Transverse colon (tissue), 3 donors: ENCODE measurements around the gene DLG2.

ENCODE experiments used
- EP300 ChIP-seq: sonication (generic); formaldehyde crosslinking; IDR thresholded peaks from one replicate; pipeline ENCODE4 v1.6.1; 2017; ENCODE audit warnings: antibody characterized with exemption, low read depth
- POLR2A ChIP-seq: fragments of 450-650 bp; IDR thresholded peaks from one replicate; pipeline ENCODE4 v1.6.1; 2016; ENCODE audit warnings: antibody characterized with exemption, mild to moderate bottlenecking, moderate library complexity
- TF ChIP-seq, protein P1 (sequence below), 5 experiments: fragments of 200-600 bp in 3 of 5; fragments of 450-650 bp in 2 of 5; sonication (generic) in 3 of 5; IDR thresholded peaks; 1 replicate in 2 of 5; 2 replicates in 3 of 5; pipeline ENCODE4 v1.5.1; 2016 to 2017; ENCODE audit warnings: antibody characterized with exemption in 5 of 5, inconsistent platforms in 3 of 5, mild to moderate bottlenecking in 2 of 5, moderate library complexity in 1 of 5

DNA sequence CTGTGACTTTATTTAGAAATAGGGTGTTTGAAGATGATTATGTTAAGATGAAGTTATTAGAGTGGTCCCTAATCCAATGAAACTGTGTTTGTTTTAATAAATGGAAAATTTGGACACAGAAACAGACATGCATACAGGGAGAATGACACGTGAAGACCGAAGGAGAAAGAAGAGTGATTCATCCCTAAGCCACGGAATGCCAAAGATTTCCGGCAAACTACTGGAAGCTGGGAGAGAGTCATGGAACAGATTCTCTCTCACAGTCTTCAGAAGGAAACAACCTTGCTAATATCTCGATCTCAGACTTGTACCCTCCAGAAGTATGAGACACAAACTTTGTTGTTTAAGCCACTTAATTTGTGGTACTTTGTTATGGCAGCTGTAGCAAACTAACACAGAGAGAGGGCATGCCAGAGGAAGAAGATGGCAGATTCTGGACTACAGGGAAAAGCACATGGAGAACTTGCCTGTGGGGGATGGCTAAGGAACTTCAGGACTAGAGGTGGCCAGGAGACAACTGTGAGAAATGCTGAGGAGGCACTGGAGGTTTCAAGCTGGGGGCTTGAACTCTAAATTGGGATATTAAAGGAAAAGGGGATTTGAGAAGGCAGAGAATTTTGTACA, 1607.5 kb downstream of the DLG2 start:
- TF ChIP-seq, protein P1, sequence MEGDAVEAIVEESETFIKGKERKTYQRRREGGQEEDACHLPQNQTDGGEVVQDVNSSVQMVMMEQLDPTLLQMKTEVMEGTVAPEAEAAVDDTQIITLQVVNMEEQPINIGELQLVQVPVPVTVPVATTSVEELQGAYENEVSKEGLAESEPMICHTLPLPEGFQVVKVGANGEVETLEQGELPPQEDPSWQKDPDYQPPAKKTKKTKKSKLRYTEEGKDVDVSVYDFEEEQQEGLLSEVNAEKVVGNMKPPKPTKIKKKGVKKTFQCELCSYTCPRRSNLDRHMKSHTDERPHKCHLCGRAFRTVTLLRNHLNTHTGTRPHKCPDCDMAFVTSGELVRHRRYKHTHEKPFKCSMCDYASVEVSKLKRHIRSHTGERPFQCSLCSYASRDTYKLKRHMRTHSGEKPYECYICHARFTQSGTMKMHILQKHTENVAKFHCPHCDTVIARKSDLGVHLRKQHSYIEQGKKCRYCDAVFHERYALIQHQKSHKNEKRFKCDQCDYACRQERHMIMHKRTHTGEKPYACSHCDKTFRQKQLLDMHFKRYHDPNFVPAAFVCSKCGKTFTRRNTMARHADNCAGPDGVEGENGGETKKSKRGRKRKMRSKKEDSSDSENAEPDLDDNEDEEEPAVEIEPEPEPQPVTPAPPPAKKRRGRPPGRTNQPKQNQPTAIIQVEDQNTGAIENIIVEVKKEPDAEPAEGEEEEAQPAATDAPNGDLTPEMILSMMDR (IDR thresholded peaks at IDR 0.05) = no peak
- TF ChIP-seq EP300 = no peak
- TF ChIP-seq POLR2A = no peak
